GM19395 (cell line): ENCODE data around the gene DOCK8.

Experiments
- ATAC-seq: cut with Tn5 transposase; IDR thresholded peaks from one replicate; pipeline ENCODE4 v1.9.1; 2021; ENCODE audit warnings: mild to moderate bottlenecking, moderate library complexity; ENCODE audit not compliant: unreplicated experiment

Gene DOCK8

DNA sequence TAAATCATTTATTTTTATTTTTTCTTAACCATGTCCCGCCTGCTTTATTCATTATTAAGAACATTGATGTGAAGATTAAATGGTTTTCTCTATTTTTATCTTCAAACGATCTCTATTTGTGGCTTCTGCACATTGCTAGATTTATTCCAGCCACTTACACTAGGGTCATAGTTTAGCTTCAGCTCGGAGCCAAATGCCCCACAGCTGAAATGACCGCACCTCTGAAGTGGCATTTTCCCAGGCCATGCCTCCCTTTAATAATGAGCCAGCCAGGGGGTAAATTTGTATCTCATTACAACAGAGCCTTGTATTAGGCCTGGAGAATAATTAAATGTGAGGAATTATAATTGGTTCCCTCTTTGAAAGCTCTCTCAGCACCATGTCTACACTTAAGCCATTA is 89.4 kb downstream of the DOCK8 start:
- ATAC-seq: no peak

DNA sequence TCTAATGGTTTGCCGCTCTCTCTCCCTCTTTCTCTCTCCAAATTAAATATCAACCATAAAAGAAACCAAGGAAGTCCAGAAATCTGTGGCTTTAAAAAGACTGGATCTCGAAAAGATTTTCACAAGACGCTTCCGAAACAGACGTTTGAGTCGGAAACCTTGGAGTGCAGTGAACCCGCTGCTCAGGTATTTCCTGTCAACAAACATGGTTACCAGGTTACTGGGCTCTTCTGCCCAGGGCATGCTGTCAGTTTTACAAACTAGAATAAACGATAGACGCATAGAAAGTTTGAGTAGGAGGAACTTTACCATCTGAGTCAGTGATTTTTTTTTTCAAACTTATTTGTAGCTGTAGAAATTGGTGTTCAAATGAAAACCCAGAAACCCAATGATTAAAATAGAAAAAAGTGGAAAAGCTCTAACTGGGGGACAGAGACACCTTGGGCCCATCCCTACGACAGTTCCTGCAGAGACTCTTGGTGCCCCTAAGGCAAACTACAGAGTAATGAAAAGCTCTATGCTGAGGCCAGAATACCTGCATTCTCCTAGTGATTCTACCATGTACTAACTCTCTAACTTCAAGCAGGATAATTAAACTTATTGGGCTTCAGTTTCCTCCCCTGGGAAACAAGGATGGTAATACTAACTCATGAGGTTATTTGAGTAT is 90.0 kb downstream of the DOCK8 start:
- no peak for ATAC-seq

- ATAC-seq: no peak
Observed at GRCh38 chr9:306907-307306, 92.2 kb downstream of the DOCK8 start.

- no peak for ATAC-seq
Observed at GRCh38 chr9:311841-312240, 97.2 kb downstream of the DOCK8 start.

GRCh38 chr9:312596-313320 is 98.1 kb downstream of the DOCK8 start:
- no peak for ATAC-seq

DNA sequence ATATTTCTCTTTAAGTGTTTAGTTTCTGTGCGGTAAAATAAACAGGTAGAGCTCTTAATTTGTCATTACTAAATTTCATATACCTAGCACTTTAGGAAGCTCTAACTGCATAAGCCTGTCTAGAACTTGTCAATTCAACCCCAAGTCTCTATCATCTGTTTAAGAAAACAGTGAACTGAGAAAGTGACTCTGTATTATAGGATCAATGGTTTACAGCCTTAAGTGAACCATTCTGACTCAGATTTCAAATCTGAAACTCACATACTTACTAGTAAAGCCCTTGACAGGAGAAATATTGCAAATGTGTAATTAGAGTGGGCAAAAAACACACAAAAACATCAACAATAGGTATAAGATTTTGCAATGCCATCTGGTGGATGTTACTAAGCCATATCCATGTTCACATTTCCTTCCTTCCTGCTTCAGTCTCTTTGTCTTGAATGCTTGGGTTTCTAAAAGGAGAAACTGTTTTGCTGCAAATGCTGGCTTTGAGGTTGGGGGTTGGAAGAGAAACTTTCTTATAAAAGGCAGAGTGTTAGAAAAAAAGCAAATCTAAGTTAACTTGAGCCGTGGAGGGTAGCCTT is 101.8 kb downstream of the DOCK8 start:
- no peak for ATAC-seq

DNA sequence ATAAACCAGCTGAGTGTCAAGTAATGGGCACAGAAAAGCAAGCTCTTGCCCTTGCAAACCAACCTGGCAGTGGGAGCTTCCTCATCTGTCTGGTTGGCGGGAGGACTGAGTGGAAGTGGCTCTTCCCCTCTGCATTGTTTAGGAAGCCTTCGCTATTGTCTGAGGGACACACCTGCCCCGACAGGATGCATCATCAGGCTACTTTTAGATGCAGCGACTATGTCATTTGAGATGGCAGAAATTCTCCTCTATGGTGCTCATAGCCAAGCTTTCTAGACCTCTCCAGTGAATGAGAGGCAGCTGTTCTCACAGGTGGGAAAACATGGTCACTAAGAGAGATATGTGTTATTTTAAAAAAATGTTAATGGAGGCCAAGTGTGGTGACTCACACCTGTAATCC is 104.0 kb downstream of the DOCK8 start:
- no peak for ATAC-seq

DNA sequence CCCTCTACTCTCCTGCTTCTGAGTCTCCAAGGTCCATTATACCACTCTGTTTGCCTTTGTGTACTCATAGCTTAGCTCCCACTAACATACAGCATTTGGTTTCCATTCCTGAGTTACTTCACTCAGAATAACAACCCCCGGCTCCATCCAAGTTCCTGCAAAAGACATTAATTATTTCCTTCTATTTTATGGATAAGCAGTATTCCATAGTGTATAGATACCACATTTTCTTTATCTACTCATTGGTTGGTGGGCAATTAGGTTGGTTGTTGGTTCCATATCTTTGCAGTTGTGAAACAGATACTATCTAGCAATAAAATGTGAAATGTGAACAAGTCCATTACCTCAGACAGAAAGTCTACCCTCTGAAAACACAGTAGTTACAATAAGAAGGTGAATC is 110.3 kb downstream of the DOCK8 start:
- no peak for ATAC-seq

- ATAC-seq: no peak
Observed at GRCh38 chr9:326667-327066, 112.0 kb downstream of the DOCK8 start.

DNA sequence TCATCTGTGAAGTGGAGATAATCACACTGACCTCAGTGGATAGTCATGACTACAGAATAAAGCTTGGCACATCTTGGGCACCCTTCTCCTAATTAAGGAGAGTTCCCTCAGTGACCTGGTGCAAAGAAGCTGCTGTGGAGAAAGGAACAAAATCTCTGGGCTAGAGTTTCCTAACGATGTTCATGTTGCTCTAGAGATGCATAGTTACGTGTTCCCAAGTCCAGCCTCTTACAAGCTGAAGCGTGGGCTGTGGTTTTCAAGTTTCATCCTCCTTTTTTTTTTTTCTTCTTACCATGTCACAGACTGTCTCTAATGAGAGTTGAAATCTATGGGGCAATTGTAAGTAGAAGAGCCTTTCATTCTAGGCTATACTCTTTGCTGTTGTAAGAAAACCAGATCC is 113.8 kb downstream of the DOCK8 start:
- ATAC-seq: no peak

- ATAC-seq: no peak
Observed at GRCh38 chr9:331197-331596, 116.5 kb downstream of the DOCK8 start.

GRCh38 chr9:335373-335772 is 120.7 kb downstream of the DOCK8 start:
- no peak for ATAC-seq

DNA sequence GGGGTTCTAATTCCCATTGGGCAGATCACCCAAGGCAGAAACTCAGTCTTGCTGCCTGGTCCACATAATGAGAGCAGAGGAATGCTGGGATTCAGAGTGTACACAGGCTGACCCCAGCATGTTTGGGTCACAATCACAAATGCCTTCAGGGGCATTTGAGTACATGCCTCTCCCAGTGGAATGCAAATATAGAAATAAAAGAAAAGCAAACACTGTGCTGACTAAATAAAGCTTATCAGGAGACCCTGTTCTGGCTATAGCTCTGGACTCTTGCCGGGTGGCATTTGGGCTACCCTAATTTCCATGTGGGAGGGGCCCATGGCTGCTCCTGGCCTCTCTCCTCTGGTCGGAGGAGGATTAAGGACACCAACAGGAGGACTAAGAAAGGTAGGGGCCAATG is 121.4 kb downstream of the DOCK8 start:
- ATAC-seq: no peak

DNA sequence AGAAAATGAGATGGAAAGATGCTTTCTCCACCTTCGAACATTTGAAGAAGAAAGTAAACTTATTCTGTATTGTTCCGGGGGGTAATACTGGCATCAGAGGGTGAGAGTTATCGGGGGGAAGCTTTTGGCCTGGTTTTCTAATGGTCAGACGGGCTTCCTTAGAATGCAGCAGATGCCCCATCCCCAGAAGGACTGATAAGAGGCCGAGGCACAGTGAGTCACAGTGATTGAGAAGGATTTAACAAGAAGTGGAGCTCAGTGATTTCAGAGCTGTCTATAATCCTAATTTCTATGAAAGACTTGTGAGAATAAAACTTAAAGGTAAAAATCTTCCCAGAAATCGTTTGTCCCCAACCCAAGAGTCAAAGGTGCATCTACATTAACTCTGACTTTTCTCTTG is 123.9 kb downstream of the DOCK8 start:
- ATAC-seq: no peak

GRCh38 chr9:341634-342421 is 127.2 kb downstream of the DOCK8 start:
- no peak for ATAC-seq

DNA sequence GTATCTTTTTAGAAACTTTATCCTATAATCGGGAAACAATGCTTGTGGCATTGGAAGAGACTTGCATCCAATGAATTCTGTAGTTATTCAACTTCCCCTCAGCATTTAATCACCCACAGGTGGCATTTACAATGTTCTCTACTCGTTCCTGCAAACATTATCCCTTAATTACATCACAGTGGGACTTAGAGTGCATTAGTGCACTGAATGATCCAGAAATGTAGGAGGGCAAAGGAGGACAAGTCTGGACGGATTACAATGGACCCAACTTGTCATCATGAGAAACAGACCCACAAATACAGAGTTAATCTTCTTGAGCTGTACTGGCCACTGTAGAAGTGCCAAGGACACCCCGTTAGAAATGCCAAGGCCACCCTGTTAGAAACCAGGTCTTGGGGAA is 129.1 kb downstream of the DOCK8 start:
- no peak for ATAC-seq

- no peak for ATAC-seq
Observed at GRCh38 chr9:346111-346571, 131.5 kb downstream of the DOCK8 start.

DNA sequence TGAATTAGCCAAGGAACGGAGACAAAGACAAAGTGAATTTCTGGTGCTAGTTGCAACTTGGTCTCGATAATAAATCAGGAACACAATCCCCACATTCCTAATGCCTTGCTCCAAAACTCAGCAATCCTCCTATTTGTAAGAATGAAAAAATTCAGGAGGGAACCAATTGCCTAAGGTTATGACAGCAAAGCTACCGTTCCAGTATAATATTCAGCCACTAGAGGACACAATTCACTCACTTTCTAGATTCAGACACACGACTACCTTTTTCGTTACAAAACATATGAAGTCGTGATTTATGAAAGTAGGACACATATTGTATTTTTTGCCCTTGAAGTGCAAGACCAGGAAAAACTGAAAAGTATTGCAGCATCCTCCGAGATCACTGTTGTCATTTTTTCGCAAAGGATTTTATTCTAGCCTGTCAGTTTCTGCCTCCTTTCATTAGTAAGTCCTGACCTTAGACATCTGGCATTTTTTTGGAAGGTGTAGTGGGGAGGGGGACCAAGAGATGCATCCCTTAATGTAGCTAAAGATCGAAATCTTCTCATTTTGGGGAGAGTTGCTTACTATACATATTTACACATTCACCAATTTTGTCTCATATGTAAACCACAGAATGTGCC is 133.1 kb downstream of the DOCK8 start:
- no peak for ATAC-seq

- ATAC-seq: no peak
Observed at GRCh38 chr9:350384-350783, 135.7 kb downstream of the DOCK8 start.

GRCh38 chr9:351916-352315 is 137.3 kb downstream of the DOCK8 start:
- no peak for ATAC-seq

DNA sequence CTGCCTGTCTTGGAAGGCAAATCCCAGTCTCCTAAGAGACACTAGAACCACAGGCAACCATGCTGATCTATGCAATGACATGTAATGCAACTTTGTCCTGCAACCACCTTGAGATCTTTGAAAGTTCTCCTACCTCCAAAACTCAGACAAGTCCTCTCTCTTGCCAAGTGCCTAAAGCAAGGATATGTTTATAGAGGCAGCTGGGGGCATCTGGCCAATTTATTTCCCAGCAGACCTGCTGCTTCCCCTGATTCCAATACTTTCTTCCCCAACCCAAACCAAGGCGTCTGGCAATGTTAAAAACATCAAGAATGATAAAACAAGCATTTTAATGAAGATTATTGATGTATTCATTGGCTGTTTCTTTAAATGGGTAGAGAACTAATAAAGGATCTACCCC is 138.4 kb downstream of the DOCK8 start:
- no peak for ATAC-seq
